GM18951 (cell line): ENCODE data around the gene WNT11.

Experiments used
- POLR2A ChIP-seq: IDR thresholded peaks from 4 replicates; pipeline ENCODE4 v1.6.1; 2011; ENCODE audit warnings: mild to moderate bottlenecking; ENCODE audit not compliant: insufficient read length, insufficient read depth; ENCODE audit errors: extremely low read depth
- in situ Hi-C: fragments of 300-500 bp; cut with MboI; formaldehyde crosslinking; loops from one replicate; pipeline ENCODE4 v1.12.0; 2022; ENCODE audit warnings: low sequenced_read_pairs, mixed read lengths, inconsistent platforms; ENCODE audit not compliant: unreplicated experiment

The WNT11 gene

DNA sequence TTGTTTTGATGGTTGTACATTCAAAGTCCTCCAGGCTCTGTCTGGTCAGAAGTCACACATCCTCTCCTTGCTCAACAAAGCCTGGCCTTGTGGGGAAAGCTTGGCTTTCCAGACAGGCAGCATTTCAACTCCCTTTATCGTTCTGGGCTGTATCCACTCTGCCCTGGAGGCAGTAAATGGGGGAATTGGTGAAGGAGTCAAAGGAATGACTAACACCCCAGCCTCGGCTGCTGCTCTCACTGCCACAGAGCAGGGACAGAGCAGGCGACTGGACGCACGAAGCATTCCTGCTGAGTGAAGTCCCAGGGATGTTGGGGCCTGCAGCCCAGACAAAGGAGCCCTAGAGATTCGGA is 52.8 kb downstream of the WNT11 start:
- no peak for TF ChIP-seq POLR2A
- in situ Hi-C loops = no loop called here

DNA sequence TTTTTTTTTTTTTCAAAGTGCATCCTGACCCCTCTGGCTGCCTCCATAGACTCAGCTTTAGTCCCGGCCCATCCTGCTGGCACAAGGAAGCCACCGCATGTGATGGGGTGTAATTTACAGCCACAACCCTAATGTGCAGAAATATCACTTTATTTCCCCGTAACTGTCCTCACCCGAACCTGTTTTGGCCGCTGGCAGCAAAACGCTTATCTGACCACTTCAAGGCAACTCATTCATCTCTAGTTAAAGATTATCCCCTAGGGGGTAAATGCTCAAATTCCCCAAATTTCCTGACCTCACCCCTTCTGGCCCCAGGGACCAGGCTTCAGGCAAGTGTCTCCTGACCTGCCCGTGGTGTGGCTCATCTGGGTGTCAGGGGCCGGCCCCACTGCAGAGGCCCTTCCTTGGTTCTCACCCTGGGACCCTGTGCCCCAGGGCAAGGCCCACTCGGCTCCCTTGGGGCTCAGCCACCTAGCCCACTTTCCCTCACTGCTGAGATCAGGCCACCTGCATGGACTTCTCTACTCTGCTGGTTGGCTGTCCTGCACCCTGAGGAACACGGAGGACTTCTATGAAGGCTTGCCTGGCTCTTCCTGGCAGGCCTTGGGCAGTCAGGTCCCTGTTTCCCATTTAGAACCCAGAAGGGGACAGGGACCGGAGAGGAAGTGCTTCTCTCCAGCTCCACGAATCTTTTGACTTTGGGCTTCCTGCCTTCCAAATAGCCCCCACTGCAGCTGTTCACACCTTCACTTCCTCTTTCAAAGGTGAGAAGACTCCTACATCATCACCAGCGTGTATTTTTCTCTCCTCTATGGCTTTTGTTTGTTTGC is 53.3 kb downstream of the WNT11 start:
- TF ChIP-seq POLR2A = peak; percentile 30
- in situ Hi-C loops = no loop called here

GRCh38 chr11:76152086-76152681 is 54.1 kb downstream of the WNT11 start:
- no peak for TF ChIP-seq POLR2A
- in situ Hi-C loops = no loop called here

DNA sequence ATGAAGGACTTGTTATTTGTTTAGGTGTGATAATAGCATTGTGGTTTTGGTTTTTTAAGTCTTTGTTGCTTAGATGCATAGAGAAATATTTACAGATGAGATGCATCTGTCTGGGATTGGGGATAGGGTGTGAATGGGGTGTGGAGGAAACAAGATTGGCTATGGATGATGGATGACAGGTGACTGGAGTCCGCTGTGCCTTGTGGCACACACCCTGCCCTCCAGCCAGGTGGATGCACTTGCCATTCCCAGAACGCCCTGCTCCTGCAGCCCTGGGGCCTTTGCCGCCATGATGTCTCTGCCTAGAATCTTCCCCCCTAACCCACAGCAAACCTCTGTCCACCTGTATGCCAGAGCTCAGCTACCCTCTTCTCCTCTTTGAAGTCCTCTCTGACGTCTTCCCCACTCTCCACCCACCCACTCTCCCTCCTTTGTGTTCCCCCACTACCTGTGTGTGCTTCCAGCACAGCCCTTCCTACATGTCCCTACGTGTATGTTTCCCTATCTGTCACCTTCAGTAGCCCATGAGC is 54.7 kb downstream of the WNT11 start:
- in situ Hi-C loops = no loop called here

GRCh38 chr11:76150141-76150540 is 56.2 kb downstream of the WNT11 start:
- in situ Hi-C loops = no loop called here

More for the DNA sequence above, 54.7 kb downstream of the WNT11 start:
- TF ChIP-seq POLR2A = no peak

GRCh38 chr11:76149713-76150112 is 56.6 kb downstream of the WNT11 start:
- in situ Hi-C loops = loop anchor here (5.0 kb wide), 1 partner anchor 247 kb away; no protein-coding TSS in a partner anchor
- TF ChIP-seq POLR2A = no peak

More at GRCh38 chr11:76150141-76150540, 56.2 kb downstream of the WNT11 start:
- TF ChIP-seq POLR2A = no peak

GRCh38 chr11:76148941-76149613 is 57.2 kb downstream of the WNT11 start:
- TF ChIP-seq POLR2A = no peak
- in situ Hi-C loops = loop anchor here (5.0 kb wide), 1 partner anchor 247 kb away; no protein-coding TSS in a partner anchor

DNA sequence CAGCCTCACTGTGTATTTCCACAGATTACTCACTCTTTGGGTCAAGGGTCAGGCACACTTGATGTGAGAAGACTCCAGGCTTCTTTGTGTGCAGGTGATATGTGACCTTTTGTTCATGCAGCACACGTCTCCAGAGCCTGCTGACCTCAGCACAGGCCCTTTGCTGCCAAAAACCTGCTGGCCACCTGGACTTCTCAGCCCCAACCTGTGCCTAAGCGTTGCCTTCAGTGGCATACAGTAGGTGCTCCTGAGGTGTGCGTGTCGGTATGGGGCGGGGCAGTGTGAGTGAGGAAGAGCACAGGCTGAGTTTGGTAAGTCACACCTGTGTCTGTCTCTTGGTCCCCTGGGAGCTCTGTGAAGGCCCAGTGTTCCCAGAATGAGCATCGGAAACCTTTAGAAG is 58.1 kb downstream of the WNT11 start:
- TF ChIP-seq POLR2A = no peak
- in situ Hi-C loops = loop anchor here (5.0 kb wide), 1 partner anchor 246 kb away; no protein-coding TSS in a partner anchor

DNA sequence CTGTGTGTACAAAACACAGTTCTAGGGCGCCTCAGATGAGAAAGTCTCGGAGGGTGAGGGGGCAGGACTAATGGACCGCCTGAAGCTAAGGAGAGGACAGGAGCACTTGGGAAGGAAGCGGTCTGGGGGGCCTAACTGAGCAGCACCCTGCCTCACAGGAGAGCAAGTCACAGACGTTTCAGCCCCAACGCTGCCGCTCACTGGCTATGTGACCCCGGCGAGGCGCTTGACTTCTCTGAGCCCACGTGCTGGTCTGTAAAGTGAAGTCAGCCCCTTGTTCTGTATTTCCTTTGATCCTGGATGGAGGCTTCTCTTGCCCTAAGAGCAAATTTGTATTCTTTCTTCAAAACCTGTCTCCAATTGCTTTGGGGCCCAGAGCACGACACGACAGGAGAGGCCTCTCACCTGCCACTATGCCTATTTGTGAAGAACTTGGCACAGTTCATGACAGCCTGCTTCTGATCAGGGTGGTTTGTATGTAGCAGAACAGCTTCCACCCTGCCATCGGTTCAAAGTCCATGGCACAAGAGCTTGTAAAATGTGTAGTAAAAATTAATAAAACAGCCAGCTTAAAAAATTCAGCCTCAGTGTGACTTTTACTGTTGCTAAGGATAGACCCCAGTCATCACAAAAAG is 59.1 kb downstream of the WNT11 start:
- TF ChIP-seq POLR2A = no peak
- in situ Hi-C loops = loop anchor here (5.0 kb wide), 1 partner anchor 245 kb away; no protein-coding TSS in a partner anchor

GRCh38 chr11:76143274-76143673 is 63.0 kb downstream of the WNT11 start:
- TF ChIP-seq POLR2A = no peak
- in situ Hi-C loops = no loop called here

GRCh38 chr11:76141901-76142588 is 64.3 kb downstream of the WNT11 start:
- no peak for TF ChIP-seq POLR2A
- in situ Hi-C loops = no loop called here

GRCh38 chr11:76140912-76141574 is 65.3 kb downstream of the WNT11 start:
- in situ Hi-C loops = no loop called here

More at GRCh38 chr11:76140912-76141574, 65.3 kb downstream of the WNT11 start:
- TF ChIP-seq POLR2A = no peak
